GM19193 (cell line): ENCODE results near the gene CDK5RAP1.

Source experiments
- POLR2A ChIP-seq: IDR thresholded peaks from 4 replicates; pipeline ENCODE4 v1.6.1; 2011; ENCODE audit not compliant: insufficient read depth, insufficient read length; ENCODE audit errors: extremely low read depth

Gene CDK5RAP1

DNA sequence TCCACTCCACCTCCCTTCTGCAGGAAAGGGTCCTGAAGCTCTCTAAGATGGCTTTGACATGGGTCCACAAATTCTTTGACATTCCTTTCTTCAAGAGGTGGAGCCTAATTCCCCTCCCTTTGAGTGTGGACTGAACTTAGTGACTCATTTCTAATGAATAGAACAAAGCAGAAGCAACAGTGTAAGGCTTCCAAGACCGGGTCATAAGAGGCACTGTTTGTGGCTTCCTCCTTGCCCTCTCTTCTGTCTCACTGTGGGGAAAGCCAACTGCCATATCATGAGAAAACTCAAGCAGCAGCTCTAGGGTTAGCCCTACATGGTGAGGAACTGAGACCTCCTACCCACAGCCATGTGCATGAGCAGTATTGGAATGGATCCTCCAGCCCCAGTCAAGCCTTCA is 5.9 kb upstream of the CDK5RAP1 start:
- TF ChIP-seq POLR2A = no peak

GRCh38 chr20:33404281-33404680 is 3.0 kb upstream of the CDK5RAP1 start:
- no peak for TF ChIP-seq POLR2A

DNA sequence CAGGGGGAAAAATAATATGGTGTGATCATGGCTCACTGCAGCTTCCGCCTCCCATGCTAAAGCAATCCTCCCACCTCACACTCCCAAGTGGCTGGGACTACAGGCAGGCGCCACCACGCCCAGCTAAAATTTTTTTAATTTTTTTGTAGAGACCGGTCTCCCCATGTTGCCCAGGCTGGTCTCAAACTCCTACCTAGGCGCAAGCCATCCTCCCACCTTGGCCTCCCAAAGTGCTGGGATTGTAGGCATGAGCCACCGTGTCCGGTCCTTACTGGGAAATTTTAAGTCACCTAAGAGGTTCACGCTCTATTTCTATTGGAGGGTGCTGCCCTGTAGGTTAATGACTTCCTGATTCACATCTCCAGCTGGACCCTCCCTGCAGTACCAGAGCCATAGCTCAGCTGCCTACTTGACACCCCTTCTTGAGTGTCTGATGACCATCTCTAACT is 626 bp upstream of the CDK5RAP1 start:
- TF ChIP-seq POLR2A = no peak

DNA sequence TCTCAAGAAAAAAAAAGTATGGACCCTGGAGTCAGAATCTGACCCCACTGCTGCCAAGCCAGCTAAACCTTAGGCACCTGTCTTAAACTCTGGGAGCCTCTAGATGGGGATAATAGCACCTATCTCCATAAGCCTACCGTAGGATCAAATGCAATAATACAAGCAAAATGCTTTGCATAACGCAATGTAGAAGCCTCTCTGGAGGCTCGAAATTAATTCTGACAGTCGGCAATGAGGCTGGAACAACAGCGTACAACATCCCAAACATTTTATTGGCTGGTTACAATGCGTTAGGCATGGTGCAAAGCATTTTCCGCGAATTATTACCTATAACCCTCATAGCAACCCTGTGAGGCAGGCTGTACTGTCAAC is 521 bp downstream of the CDK5RAP1 start:
- TF ChIP-seq POLR2A = no peak

- TF ChIP-seq POLR2A = no peak
These were observed 1.4 kb downstream of the CDK5RAP1 start for GRCh38 chr20:33399924-33400323.

- TF ChIP-seq POLR2A = no peak
These were observed 6.6 kb downstream of the CDK5RAP1 start for GRCh38 chr20:33394718-33395117.

GRCh38 chr20:33393609-33394008 is 7.7 kb downstream of the CDK5RAP1 start:
- TF ChIP-seq POLR2A = no peak

GRCh38 chr20:33391722-33392415 is 9.4 kb downstream of the CDK5RAP1 start:
- no peak for TF ChIP-seq POLR2A

GRCh38 chr20:33388268-33388667 is 13.1 kb downstream of the CDK5RAP1 start:
- TF ChIP-seq POLR2A = no peak

- TF ChIP-seq POLR2A = no peak
These were observed 14.1 kb downstream of the CDK5RAP1 start for GRCh38 chr20:33387177-33387576.

DNA sequence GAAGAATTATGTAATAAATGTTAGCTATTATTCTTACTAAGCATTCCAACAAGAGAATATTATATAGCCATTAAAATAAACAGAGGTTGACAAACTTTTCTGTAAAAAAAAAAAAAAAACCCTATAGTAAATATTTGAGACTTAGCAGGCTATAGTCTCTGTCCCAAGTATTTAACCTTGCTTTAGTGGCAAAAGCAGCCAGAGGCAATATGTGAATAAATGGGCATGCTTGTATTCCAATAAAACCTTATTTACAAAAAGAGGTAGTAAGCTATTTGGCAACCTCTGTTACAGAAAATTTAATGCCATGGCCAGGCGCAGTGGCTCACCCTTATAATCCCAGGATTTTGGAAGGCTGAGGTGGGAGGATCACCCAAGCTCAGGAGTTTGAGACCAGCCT is 14.6 kb downstream of the CDK5RAP1 start:
- TF ChIP-seq POLR2A = no peak

DNA sequence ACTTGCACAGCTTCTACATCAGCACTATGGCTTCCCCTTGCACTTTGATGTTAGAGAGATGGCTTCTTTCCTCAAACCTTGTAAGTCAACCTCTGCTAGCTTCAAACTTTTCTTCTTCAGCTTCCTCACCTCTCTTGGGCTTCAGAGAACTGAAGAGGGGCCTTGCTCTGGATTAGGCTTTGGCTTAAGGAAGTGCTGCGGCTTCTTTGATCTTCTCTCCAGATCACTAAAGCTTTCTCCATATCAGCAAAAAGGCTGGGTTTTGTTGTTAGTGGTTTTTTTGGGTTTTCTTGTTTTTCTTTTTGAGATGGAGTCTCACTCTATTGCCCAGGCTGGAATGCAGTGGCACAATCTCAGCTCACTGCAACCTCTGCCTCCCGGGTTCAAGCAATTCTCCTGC is 24.0 kb downstream of the CDK5RAP1 start:
- no peak for TF ChIP-seq POLR2A

DNA sequence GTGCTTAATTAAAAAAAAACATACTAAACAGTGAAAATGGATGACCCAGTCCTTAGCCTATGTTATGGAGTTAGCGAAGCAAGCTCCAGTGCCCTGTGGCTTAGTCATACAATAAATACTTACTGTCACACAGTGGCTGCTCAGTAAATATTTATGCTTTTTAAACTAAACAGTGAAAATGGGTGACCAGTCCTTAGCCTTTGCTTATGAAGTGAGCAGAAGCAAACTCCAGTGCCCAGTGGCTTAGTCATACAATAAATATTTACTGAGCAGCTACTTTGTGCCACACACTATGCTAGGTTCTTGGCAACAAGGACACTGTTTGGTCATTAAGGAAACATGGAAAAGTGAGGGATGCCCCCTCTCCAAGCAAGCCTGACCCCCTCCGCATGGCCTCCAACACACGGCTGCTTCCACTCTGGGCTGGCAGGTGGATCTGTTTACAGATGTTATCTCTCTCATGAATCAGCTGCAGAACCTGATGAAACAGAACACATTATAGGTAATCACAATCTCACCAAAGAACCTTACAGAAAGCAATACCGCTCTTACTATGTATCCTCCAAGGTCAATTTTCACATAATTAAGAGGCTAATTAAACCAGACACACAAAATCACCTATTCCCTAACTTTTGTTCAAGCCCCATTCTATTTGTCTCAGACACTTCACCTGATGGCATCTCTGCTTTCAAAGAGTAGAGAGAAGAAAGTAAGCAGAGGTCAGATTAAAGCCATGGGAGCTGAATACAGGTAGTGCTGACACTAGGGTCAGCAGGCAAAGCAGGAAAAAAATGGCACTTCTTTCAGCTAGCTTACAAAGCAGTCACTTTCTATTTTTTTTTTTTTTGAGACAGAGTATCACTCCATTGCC is 27.3 kb downstream of the CDK5RAP1 start:
- no peak for TF ChIP-seq POLR2A

DNA sequence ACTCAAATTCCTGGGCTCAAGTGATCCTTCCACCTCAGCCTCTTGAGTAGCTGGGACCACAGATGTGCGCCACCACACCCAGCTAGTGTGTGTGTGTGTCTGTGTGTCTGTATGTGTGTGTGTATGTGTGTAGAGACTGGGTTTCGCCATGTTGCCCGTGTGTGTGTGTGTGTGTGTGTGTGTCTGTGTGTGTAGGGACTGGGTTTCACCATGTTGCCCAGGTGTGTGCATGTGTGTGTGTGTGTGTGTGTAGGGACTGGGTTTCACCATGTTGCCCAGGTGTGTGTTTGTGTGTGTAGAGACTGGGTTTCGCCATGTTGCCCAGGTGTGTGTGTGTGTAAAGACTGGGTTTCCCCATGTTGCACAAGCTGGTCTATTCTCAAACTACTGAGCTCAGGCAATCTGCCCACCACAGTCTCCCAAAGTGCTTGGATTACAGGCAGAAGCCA is 28.3 kb downstream of the CDK5RAP1 start:
- no peak for TF ChIP-seq POLR2A

DNA sequence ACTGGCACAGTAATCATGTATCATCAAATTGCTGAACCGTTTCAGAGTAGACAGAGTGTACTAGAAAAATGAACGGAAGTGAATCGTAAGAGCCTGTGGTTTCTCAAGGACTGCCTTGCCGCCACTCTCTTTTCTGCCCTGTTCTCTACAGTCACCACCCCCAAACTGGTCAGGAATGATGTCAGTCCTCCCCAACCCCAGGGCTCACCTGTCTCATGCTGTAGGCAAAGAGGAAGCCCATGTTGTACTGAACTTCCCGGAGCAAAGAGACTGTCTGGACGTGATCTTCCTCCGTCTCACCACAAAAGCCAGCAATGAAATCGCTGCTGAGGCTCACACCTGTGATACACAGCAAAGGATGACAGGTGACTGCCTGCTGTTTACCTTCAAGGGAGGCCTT is 31.0 kb downstream of the CDK5RAP1 start:
- TF ChIP-seq POLR2A = no peak

DNA sequence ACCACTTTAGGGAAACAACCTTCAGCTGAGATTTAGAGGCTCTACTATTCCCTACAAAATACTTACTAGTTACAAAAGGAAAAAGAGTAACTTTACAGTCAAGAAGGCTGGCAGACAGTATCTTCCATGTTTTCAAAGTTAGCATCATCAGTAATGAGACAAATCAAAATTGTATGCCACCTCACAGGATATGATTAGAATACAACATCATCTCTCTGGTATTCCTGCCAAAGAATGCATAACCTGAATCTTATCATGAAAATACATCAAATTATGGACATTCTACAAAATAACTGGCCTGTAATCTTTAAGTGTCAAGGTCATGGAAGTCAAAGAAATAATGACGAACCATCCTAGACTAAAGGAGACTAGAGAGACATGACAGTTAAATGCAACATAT is 38.4 kb downstream of the CDK5RAP1 start:
- TF ChIP-seq POLR2A = no peak
